Calu3 (cell line): ENCODE results near the gene NUDT8. TPM values are rescaled to one million over a fixed set of nuclear protein-coding genes. Genes with fewer than 3 reads are reported as not detected.
"Not testable (repeated sequence)": the region's sequence is repeated elsewhere in the genome, so short reads cannot be mapped to it uniquely, and the experiment has no call there.

Experiments
- BruUV-seq: library from RNA; stranded (reverse); fragments of 400-500 nt; replicated peaks from 2 replicates; lab custom pipeline; 2021; lab: Mats Ljungman, UMichigan
- CTCF ChIA-PET: fragments of 300-600 bp; sonication (Branson Sonifier 250); formaldehyde crosslinking; loops from one replicate; lab custom pipeline; 2022; ENCODE audit warnings: antibody characterized with exemption; lab: Charles Lee
- DNase-seq: peaks from one replicate; pipeline ENCODE4 v3.0.0; 2022
- H3K27ac Mint-ChIP-seq: one replicate; pipeline ENCODE4 v1.8.0; 2022; ENCODE audit warnings: mixed read lengths; ENCODE audit not compliant: unreplicated experiment
- H3K27me3 Mint-ChIP-seq: one replicate; pipeline ENCODE4 v1.8.0; 2022; ENCODE audit warnings: mixed read lengths; ENCODE audit not compliant: unreplicated experiment
- H3K36me3 Mint-ChIP-seq: one replicate; pipeline ENCODE4 v1.8.0; 2022; ENCODE audit warnings: mild to moderate bottlenecking, moderate library complexity, mixed read lengths; ENCODE audit not compliant: insufficient read depth, unreplicated experiment
- H3K4me1 Mint-ChIP-seq: one replicate; pipeline ENCODE4 v1.8.0; 2022; ENCODE audit warnings: mild to moderate bottlenecking, low read depth, mixed read lengths; ENCODE audit not compliant: unreplicated experiment
- H3K4me3 Mint-ChIP-seq: one replicate; pipeline ENCODE4 v1.8.0; 2022; ENCODE audit warnings: mild to moderate bottlenecking, low read depth, moderate library complexity, mixed read lengths; ENCODE audit not compliant: unreplicated experiment
- H3K9me3 Mint-ChIP-seq: one replicate; pipeline ENCODE4 v1.8.0; 2022; ENCODE audit warnings: low read depth, mixed read lengths; ENCODE audit not compliant: unreplicated experiment
- intact Hi-C: fragments of 100-400 bp; cut with micrococcal nuclease; formaldehyde crosslinking; loops from one replicate; pipeline ENCODE4 v1.10.0; 2022; ENCODE audit not compliant: unreplicated experiment
- total RNA-seq: library from RNA; stranded (reverse); gene quantifications from 2 replicates; pipeline ENCODE4 v1.2.3, GENCODE V29; 2022
- TF ChIP-seq, protein P1 (sequence below): fragments of 200-600 bp; IDR thresholded peaks from one replicate; pipeline ENCODE4 v1.8.0; 2022; ENCODE audit warnings: antibody characterized with exemption; ENCODE audit not compliant: unreplicated experiment

NUDT8 gene
- total RNA-seq, 1 experiment from 2014 or later = 9.7 TPM

DNA sequence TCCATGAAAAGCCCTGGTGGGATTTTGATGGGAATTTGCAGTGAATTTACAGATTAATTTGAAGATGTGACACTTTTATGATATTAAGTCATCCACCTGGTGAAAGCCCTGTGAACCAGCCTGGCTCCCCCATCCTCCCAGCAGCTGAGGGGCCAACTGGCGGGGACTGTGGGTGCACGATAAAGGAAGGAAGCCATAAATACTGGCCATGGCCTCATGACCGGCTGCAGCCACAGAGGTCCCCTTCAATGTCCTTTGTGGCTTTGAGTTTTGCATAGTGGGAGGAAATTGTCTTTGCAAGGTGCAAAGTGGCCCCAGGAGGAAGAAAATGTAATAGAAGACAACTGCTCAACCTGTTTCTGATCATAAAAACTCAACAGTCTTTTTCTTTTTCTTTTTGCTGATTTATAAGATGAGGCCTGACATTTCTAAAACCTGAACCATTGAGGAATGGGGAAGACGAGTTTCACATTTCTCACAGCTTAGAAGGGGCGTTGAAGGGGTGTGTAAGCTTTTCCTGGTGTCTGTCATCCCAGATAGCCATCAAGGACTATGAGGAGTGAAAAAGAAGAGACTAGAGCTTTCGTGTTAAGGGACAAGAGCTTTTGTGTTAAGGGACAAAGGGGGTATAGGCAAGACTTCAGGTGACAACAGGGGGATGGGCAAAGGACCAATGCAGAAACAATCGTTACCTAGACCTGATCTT lies 29.3 kb downstream of the NUDT8 start:
- intact Hi-C loops = no loop called here
- no peak overlapping the region for H3K4me3 Mint-ChIP-seq
- no TSS peak for BruUV-seq
- H3K27ac Mint-ChIP-seq = no peak overlapping the region
- peaks cover 26% of the 10 kb centered on the region for H3K27me3 Mint-ChIP-seq
- no peak for DNase-seq
- H3K36me3 Mint-ChIP-seq = peaks cover 5% of the 10 kb centered on the region
- CTCF ChIA-PET = no interaction called here
- TF ChIP-seq, protein P1, sequence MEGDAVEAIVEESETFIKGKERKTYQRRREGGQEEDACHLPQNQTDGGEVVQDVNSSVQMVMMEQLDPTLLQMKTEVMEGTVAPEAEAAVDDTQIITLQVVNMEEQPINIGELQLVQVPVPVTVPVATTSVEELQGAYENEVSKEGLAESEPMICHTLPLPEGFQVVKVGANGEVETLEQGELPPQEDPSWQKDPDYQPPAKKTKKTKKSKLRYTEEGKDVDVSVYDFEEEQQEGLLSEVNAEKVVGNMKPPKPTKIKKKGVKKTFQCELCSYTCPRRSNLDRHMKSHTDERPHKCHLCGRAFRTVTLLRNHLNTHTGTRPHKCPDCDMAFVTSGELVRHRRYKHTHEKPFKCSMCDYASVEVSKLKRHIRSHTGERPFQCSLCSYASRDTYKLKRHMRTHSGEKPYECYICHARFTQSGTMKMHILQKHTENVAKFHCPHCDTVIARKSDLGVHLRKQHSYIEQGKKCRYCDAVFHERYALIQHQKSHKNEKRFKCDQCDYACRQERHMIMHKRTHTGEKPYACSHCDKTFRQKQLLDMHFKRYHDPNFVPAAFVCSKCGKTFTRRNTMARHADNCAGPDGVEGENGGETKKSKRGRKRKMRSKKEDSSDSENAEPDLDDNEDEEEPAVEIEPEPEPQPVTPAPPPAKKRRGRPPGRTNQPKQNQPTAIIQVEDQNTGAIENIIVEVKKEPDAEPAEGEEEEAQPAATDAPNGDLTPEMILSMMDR = no peak
- H3K4me1 Mint-ChIP-seq = peaks cover 2% of the 10 kb centered on the region
- H3K9me3 Mint-ChIP-seq = peaks cover 3% of the 10 kb centered on the region

DNA sequence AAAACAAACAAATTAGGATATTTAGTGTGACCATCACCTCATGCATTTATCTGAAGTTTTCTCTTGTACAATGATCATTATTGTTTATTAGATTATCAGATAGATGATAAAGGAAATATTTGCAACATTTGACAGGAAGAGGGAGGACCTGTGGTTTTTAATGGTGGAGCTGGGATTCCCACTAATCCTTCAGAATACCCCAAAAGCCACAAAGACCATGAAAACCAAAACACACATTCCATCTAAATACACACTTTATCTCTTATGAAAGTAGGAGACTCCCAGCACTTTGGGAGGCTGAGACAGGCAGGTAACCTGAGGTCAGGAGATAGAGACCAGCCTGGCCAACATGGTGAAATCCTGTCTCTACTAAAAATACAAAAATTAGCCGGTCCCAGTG lies 30.6 kb downstream of the NUDT8 start:
- no TSS peak for BruUV-seq
- TF ChIP-seq, protein P1 = no peak

DNA sequence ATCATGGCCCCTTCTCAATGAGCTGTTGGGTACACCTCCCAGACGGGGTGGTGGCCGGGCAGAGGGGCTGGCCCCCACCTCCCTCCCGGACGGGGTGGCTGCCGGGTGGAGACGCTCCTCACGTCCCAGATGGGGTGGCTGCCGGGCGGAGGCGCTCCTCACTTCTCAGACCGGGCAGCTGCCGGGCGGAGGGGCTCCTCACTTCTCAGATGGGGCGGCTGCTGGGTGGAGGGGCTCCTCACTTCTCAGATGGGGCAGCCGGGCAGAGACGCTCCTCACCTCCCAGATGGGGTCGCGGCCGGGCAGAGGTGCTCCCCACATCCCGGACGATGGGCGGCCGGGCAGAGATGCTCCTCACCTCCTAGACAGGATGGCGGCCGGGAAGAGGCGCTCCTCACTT lies 31.8 kb downstream of the NUDT8 start:
- H3K27ac Mint-ChIP-seq, CTCF ChIA-PET, DNase-seq, BruUV-seq, H3K9me3 Mint-ChIP-seq, H3K4me3 Mint-ChIP-seq, H3K4me1 Mint-ChIP-seq, intact Hi-C loops, H3K36me3 Mint-ChIP-seq: not testable (repeated sequence)
- peaks cover 23% of the 10 kb centered on the region for H3K27me3 Mint-ChIP-seq

More for the DNA sequence above, 30.6 kb downstream of the NUDT8 start:
- DNase-seq = no peak
- peaks cover 26% of the 10 kb centered on the region for H3K27me3 Mint-ChIP-seq
- H3K36me3 Mint-ChIP-seq = no peaks in the 10 kb centered on the region
- H3K4me1 Mint-ChIP-seq = no peaks in the 10 kb centered on the region
- H3K4me3 Mint-ChIP-seq = no peak overlapping the region
- intact Hi-C loops = no loop called here
- H3K9me3 Mint-ChIP-seq = peaks cover 3% of the 10 kb centered on the region
- H3K27ac Mint-ChIP-seq = no peak overlapping the region
- CTCF ChIA-PET = no interaction called here

DNA sequence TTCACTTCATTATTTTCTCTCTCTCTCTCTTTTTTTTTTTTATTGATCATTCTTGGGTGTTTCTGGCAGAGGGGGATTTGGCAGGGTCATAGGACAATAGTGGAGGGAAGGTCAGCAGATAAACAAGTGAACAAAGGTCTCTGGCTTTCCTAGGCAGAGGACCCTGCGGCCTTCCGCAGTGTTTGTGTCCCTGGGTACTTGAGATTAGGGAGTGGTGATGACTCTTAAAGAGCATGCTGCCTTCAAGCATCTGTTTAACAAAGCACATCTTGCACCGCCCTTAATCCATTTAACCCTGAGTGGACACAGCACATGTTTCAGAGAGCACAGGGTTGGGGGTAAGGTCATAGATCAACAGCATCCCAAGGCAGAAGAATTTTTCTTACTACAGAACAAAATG lies 32.3 kb downstream of the NUDT8 start:
- DNase-seq, H3K36me3 Mint-ChIP-seq, H3K27ac Mint-ChIP-seq, H3K9me3 Mint-ChIP-seq, H3K4me3 Mint-ChIP-seq, BruUV-seq, intact Hi-C loops, CTCF ChIA-PET, H3K4me1 Mint-ChIP-seq: not testable (repeated sequence)
- H3K27me3 Mint-ChIP-seq = peaks cover 18% of the 10 kb centered on the region

DNA sequence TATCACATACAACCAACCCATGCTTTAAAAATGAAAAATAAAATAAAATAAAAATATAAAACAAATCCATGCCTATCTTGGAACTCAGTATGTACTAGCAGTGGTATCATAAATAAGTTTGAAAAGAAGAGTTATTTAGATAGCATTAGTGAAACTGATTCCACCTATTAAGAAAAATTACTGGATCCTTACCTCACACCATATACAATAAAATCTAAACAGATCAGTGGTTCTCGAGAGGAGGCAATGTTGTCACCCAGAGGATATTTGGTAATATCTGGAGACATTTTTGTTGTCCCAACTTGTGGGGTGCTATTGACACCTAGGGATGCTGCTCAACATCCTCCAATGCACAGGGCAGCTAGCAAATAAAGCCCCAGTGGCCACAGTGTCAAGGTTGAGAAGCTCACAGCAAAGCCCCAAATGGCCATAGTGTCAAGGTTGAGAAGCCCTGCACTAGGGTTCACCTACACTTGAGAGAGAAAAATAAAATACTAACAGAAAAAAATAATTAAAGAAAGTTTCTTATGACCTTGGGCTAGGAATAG lies 32.9 kb downstream of the NUDT8 start:
- DNase-seq = no peak
- no peaks in the 10 kb centered on the region for H3K9me3 Mint-ChIP-seq
- CTCF ChIA-PET = no interaction called here
- no peak overlapping the region for H3K27ac Mint-ChIP-seq
- TF ChIP-seq, protein P1 = no peak
- peaks cover 18% of the 10 kb centered on the region for H3K27me3 Mint-ChIP-seq
- intact Hi-C loops = no loop called here
- H3K4me3 Mint-ChIP-seq = no peak overlapping the region
- no peaks in the 10 kb centered on the region for H3K36me3 Mint-ChIP-seq
- no TSS peak for BruUV-seq
- H3K4me1 Mint-ChIP-seq = no peaks in the 10 kb centered on the region
